NOMO-1 (cell line): ENCODE measurements around the gene CEP164.
"Not testable (repeated sequence)": the region's sequence is repeated elsewhere in the genome, so short reads cannot be mapped to it uniquely, and the experiment has no call there.

ENCODE experiments used
- DNase-seq, 2 experiments: peaks; one replicate each; lab custom pipeline; 2025; ENCODE audit not compliant: unreplicated experiment in 2 of 2; lab: John Stamatoyannopoulos, UW

The CEP164 gene

DNA sequence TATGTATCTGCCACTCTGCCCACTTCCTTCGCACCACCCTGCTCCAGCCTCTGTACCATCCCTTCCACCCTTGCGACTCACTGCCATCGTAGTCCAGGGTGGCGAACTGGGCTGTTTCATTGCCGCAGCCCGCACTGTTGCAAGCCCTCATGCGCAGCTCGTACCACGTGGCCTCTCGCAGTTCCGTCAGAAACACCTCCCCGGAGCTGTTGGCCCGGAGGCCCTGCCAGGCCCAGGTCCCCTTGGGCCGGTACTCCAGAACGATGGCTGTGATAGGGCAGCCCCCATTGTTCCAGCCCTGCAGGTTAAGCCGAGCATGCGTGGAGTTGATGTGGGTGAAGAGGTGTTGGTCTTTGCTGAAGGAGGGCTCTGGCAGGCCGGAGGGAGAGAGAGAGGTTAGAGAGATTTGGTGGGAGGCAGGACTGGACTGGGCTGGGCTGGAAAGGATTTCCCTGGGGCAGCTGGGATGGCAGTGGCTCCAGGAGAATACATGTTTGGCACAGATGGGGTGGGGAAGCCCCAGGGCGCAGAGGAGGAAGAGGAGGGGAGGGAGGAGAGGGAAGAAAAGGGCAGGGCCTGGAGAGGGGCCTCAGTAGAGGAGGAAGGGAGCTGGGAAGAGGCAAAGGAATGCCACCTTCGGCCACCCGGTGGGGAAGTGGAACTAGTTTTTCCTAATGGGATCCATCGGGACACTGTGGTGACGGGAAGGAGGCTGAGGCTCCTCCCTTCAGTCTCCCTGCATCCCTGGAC is 109.6 kb downstream of the CEP164 start:
- DNase-seq, result no peak

DNA sequence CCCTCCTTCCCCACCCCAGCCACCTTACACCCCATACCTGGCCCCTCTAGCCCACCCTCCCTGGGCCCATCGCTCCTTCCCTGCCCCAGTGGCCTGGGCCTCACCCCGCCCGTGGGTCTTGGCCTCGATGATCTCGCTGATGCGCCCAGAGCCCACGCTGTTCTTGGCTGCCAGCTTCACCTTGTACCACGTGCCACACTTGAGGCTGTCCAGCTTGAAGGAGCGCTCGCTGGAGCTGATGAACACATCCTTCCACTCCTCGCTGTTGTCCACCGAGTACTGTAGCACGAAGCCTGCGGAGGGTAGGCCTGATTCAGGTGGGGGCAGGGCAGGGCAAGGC is 110.1 kb downstream of the CEP164 start:
- DNase-seq, result no peak

DNA sequence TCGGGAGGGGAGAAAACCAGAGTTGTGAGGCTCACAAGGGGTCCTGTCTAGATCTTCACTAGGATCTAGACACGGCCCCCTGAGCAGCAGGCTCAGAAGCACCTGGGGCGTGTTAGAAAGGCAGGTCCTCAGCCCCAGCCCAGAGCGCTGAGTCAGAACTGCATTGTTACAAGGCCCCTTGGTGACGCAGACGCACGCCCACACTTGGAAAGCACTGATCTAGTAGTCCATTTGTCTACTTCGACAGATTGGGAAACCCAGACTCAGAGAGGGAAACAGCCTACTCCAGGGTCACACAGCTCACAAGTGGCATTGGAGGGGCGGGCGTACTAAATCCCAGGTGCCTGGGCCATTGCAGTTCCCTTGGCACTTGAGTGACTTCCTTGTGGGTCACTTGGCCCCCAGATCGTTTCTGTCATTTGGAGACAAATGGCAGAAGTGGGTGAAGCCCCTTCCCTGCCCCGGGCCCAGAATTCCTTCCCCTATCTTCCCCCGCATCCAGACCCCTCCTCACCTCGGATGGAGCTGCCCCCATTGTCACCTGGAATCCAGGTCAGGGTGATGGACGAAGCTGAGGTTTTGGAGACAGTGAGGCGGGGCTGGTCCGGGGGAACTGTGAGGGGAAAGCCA is 110.8 kb downstream of the CEP164 start:
- DNase-seq, result no peak

DNA sequence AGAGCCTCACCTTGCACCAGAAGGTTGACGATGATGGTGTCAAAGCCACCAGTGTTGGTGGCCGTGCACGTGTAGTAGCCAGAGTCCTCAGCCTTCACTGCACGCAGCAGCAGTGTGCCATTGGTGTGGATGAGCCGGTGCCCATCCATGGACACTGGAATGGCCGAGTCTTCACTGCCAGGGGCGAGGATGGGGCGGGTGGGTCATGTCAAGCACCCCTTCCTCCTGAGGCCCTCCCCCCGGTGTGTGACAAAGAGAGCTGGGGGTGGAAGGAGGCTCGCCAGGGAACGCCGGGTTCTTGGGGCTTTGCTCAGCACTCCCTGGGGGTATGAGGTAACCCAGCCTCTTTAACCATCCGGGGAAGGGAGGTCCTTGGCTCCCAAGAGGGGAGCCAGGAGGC is 111.6 kb downstream of the CEP164 start:
- DNase-seq, result no peak

DNA sequence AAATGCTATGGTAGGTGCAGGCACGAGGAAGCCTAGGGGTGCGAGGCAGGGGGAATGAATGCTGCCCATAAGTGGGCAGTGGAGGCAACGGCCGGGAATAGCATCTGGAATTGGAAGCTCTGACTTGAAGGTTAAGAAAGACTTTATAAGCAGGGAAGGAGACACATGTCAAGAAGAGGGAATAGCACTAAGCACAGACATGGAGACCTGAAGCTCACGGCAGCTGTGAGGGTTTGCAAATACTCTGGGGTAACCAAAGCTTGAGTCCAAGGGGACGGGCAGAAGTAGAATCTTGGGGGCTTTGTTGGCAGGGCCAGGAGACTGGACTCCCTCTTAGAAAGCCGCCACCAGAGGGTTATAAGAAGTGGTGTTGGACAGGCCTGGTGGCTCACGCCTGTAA is 112.6 kb downstream of the CEP164 start:
- DNase-seq, result no peak

DNA sequence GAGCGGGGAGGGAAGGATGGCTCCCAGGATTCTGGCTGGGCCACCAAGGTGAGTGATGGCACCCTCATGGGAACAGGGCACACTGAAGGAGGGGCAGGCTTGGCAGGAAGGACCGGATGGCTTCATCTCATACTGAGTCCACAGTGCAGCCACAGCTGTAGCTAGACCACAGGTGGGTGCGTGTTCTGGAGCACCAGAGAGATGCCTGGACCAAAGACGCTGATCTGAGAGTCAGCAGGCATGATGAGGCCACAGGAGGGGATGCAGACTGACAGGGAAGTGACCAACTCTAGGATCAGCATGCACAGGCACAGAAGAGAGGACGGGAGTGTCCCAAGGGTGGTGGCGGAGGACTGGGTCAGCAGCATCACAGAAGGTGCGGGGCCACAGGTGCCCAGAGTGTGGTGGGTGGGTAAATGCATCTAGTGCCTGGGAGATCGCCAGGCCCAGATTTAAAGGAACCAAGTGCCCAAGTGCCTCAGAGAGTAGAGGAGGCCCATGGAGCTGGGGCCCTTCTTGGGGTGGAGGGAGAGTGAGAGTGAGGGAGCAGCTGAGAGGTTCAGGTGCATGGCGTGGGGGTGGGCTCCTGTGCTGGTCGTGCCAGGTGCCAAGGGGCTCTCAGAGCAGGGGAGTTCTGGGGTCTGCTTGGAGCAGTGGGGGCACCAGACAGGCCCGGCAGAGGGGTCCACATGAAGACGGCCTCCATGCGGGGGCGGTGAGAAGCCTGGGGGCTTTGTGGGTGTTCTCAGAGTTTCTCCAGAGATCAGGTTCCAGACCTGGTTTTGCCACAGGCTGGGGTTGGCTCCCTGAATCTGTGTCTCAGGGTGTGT is 113.7 kb downstream of the CEP164 start:
- no peak for DNase-seq

DNA sequence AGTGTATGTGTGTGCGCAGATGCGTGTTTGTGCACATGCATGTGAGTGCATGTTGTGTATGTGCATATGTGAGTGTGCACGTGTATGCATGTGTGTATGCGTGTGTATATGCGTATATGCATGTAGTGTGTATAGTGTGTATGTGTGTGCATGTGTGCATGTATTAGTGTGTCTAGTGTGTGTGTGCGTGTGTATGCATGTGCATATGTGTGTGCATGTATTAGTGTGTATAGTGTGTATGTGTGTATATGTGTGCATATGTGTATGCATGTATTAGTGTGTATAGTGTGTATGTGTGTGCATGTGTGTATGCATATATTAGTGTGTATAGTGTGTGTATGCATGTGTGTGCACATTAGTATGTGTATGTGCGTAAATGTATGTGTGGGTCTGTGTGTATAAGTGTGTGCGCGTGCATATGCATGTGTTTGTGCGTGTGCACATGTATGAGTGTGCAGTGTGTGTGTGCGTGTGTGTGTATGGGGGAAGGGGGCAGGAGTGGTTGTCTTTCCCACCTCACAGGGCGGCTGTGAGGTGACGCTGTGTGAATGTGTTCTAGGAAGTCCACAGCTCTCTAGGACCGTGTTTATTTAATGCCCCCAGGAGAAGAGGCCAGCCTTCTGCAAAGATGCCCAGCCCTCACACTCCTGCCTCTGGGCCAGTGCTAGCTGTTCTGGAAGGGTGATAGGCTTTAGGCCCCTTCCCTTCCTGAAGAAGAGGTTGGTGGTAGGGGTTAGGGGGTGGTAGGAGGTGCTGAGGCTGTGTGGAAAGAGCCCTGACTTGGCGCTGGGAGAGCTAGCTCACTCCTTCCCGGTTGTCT is 114.6 kb downstream of the CEP164 start:
- no peak for DNase-seq

DNA sequence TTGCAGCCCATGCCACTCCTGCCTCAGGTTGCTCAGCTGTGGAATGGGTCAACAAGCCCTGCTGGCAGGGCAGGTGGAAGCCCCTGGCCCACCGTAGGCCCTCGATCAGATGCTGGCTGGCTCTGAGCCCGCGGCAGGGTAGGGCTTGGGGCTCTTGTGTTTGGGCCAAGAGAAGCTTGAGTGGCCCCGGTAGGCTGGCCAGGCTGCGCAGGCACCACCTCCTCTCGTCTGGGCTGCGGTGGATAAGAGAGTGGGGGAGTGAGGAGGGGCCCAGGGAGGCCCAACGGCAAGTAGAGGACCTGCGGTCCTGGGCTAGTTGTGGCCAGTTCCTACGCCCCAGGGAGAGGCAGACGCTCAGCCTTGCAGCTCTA is 115.2 kb downstream of the CEP164 start:
- DNase-seq, result no peak

DNA sequence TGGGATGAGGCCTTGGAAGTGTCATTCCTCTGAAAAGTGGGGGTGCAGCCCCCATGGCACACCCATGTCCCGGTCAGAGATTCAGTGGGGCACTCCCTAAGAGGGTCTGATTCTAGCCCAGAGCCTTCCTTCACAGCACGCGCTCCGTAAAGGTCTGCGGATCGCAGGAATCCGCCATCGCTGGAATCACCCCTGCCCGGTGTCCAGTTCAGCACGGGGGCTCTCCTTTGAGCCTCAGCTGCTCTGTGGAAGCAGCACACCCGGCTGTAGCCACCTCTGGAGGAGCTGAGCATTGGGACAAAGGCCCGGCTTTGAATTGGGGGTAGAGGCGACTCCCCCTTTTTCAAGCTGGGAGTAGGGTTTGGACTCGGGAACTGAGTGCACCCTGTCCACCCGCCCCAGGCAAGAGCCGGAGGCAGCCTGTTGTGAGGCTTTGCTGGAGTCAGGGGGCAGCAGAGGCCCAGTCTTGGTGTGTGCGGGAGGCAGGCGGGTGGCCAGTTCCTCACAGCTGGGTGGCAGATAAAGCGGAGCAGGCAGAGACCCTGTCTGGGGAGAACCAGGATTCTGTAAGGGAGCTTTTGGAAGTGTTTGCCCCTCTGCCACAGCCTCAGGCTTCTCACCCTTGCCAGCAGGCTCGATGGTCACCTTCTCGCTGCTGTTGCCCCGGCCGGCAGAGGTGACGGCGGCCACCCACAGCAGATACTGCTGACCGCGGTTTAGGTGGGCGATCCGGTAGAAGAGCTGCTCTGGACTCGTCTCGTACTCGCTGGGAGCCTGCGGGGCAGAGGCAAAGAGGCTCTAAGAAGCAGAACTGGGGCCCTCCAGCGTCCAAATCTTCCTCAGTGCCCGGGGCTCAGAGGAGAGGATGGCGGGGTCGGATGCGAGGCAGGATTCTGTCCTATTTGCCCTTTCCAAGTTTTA is 115.9 kb downstream of the CEP164 start:
- DNase-seq, result no peak

DNA sequence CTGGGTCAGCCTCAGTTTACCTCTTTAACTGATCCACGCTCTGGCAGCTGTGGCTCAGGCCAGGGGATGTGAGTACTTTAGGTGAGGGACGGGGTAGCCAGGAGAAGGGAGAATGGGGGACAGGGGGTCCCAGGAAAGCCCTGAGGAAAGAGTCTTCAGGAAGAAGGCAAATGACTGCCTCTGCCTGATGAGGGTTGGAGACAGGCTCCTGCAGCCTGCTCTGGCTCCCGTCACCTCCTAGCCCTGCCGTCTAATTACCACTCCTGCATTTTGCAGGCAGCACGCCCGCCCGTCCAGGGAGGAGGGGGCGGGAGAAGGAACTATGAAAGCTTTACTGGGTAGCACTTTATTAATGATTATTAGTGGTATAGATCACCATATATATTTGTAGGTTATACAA is 116.6 kb downstream of the CEP164 start:
- no peak for DNase-seq

DNA sequence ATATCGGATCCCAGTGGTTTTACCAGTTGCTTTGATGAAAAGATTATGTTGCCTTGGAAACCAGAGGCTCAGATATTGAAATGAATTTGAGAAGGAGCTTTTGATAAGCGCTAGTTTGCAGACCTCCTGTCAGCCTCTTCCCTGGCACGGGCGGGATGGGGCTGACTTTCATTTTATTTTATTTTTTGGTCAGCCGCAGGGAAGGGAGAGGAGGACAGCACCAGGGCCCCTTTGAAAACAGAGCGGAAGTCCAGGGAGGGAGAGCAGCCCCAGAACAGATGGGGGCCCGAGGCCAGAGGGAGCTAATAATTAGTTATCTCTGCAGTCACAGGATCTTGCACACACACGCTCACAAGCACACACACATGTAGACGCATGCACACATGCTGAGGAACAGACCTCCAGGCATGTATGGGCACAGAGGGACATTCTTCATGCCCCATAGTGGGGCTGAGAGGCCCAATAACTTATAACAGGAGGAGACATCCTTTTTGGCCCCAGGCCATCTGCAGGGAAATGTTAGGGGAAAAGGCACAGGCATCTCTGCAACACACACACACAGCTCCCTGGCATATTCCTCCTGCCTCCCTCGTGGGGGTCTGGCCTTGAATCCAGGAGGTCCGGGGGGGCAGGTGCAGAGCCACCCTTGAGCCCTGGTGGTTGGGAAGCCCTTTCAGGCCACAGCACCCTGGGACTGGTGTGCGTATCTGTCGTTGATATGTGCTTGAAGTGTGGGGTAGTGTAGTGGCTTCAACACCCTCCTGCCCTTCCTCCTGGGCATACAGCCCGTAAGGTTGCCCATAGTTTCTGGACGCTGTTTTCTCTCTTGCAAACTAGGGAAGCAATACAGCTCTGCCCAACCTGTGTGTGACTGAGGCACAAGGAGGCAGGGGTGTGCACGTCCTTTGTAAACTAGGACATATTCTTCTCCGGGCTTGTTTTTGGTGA is 117.3 kb downstream of the CEP164 start:
- no peak for DNase-seq

DNA sequence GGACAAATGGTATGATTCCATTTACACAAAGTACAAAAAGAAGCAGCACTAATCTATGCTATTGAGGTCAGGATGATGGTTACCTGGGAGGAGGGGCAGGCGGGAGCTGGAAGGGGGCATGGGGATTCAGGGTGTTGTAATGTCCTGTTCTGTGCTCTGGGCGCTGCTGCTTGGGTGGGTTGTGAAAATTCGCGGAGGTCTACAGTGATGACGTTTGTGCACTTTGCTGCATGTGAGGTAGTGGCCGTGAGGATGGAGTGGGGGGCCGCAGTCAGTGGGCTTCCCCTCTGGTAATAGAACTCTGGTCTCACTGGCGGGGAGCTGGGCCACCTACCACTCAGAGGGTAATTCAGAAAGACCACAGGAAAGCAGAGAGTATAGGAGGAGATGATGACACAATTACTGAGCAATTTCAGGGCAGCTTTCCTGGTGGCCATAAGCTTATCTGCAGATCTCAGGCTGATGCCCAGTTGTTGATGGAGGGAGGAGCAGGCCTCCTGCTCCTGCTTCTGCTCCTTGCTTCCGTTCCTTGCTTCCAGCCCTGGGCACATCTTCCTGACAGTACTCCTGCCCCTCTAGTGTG is 121.5 kb downstream of the CEP164 start:
- DNase-seq, result no peak

DNA sequence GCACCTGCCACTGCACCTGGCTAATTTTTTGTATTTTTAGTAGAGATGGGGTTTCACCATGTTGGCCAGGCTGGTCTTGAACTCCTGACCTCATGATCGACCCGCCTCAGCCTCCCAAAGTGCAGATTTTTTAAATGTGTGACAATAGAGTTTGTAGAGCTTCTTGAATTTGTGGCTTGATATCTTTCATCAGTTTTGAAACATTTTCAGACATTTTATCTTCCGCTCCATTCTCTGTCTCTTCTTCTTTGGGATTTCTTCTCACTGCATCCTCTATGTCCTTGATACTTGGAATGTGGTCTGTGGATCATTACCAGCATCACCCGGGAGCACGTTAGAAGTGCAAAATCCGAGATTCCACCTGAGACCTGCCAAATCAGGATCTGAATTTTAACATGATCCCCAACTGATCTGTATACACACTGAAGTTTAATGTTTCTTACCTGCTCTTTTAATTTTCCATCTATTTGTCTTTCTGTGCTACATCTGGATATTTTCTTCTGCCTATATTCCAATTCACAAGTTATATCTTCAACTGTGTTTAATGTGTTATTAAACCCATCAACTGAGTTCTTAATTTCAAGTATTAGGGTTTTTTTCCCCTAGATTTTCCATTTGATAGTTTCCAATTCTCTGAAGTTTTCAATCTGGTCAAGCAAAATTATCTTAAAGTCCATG is 126.4 kb downstream of the CEP164 start:
- no peak for DNase-seq

DNA sequence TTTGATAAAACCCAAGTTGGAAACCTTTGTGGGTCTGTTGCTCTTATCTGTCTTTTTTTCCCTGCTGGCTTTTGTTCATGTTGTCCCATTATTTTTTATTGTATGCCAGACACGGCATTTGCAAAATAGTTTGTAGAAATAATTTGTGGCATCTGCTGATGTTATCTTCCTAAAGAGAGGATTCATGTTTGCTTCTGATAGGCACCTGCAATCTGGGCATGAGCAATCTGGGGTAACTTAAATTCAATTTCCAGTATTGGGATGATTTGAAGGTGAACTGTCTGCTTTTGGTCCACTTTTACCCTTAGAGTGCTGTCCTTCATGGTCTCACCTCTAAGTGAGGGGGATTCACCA is 126.9 kb downstream of the CEP164 start:
- no peak for DNase-seq

DNA sequence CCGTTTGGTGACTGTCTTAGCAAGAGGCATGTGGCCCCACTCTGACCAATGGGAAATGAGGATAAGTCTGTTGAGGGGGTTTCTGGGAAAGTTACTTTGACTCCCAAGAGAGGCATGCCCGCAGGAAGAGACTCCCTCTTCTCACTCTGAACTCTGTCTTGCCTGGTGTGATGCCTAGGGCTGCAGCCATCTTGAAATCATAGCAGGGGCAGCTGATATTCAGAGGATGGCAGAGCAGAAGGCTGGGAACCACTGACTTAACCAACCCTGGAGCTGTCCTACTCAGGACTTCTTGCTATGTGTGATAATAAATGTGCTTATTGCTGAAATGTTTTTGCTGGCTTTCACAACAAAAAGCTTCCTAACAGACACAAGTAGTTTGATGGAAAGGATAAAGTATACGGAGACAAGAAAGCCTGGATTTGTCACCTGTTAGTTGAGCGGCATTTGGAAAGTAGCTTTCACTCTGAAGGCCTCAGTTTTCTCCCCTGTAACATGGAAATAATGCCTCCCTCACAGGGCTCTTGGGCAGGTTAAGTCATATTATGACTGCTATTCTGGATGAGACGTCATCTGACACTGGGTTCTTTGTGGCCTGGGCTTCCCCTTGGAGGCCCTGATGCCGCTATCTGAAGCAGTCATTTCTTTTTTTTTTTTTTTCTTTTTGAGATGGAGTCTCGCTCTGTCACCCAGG is 128.5 kb downstream of the CEP164 start:
- no peak for DNase-seq

DNA sequence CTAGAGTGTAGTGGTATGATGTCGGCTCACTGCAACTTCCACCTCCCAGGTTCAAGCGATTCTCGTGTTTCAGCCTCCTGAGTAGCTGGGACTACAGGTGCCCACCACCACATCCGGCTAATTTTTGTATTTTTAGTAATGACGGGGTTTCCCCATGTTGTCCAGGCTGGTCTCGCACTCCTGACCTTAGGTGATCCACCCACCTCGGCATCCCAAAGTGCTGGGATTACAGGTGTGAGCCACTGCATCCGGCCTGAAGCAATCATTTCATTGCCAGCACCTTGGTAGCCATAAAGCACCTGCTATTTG is 129.0 kb downstream of the CEP164 start:
- not testable (repeated sequence) for DNase-seq

DNA sequence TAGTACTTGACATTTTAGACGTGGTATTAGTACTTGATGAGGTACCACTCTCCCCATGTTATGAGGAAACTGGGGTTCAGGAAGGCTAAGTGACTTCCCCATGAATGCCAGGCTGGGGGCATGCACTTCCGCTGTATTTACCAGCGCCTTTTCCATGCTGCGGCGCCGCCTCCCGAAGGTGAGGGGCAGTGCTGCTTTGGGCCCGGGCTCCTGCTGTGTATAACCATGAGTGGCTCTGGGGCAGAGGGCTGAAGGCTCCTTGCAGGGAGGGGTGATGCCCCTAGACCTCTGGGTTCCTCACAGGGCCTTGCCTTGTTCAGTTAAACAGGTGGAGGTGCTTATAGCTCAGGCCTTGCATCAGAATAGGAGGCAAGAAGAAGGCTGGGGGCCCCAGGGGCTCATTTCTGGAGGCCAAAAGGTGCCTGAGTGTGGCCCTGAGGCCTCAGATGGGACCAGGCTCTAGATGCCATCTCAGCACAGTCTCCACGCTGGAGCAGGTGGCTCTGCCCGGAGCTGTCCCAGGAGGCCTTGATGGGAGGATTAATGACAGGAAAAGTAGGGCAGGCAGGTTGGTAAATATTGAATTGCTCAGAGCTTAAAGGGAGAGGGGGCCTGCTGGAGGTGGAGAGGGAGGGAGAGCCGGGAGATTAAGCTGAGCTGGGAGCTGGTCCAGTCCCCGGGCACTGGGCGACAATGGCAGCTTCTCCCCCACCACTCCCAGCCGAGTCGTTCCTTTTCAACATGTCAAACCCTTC is 129.6 kb downstream of the CEP164 start:
- no peak for DNase-seq
